HepG2 (cell line): ENCODE data around the gene PHC1. TPM values are rescaled to one million over a fixed set of nuclear protein-coding genes. Genes with fewer than 3 reads are reported as not detected.

Experiments used
- ATAC-seq: fragments of 200-7000 bp; cut with Tn5 transposase; 3 replicates; pipeline ENCODE4 v1.9.1; 2020; ENCODE audit warnings: mild to moderate bottlenecking, moderate library complexity
- BruUV-seq: library from RNA; stranded (reverse); fragments of 400-500 nt; replicated peaks from 2 replicates; lab custom pipeline; 2021; lab: Mats Ljungman, UMichigan
- CTCF ChIA-PET: fragments of 300-600 bp; formaldehyde crosslinking; extraction: SDS; loops from one replicate; lab custom pipeline; 2021; ENCODE audit warnings: low total read pairs, inconsistent platforms, low intra/inter-chr PET ratio; lab: Yijun Ruan, JAX
- POLR2A ChIA-PET: fragments of 350-600 bp; sonication (Branson Sonifier 250); formaldehyde crosslinking; loops from one replicate; lab custom pipeline; 2020; ENCODE audit warnings: antibody characterized with exemption, inconsistent platforms; lab: Yijun Ruan, JAX
- DNase-seq: peaks from one replicate; pipeline ENCODE4 v3.0.0-alpha.2; 2015; ENCODE audit warnings: low spot score
- FAIRE-seq: peaks from 3 replicates; lab custom pipeline; 2011; peaks lifted over from hg19 to GRCh38; lab: Jason Lieb, UNC
- H2AFZ ChIP-seq: one replicate; pipeline ENCODE4 v1.6.1; 2011; ENCODE audit warnings: low read length, inconsistent platforms
- H3K27ac ChIP-seq: fragments of 300-600 bp; 3 replicates; pipeline ENCODE4 v1.8.0; 2011; ENCODE audit warnings: mixed run types, mild to moderate bottlenecking, mixed read lengths, low read length, inconsistent platforms; ENCODE audit not compliant: insufficient read depth; ENCODE audit errors: extremely low read length
- H3K27me3 ChIP-seq, 2 experiments: fragments of 200-600 bp in 1 of 2; 2 replicates in 1 of 2; 3 replicates in 1 of 2; pipeline versions ENCODE4 v1.6.0 to v1.8.0; 2011; ENCODE audit warnings: low read length in 2 of 2, mild to moderate bottlenecking in 2 of 2, moderate library complexity in 2 of 2, inconsistent platforms in 1 of 2; ENCODE audit not compliant: insufficient read depth in 2 of 2, control insufficient read depth in 1 of 2
- H3K36me3 ChIP-seq, 2 experiments: fragments of 200-600 bp in 1 of 2; replicated peaks in 1 of 2; 2 replicates in 1 of 2; 3 replicates in 1 of 2; pipeline versions ENCODE4 v1.5.1 to v1.8.0; 2011; ENCODE audit warnings: low read length in 2 of 2, inconsistent platforms in 1 of 2; ENCODE audit not compliant: insufficient read depth in 2 of 2, control insufficient read depth in 1 of 2
- H3K4me1 ChIP-seq: 2 replicates; pipeline ENCODE4 v1.5.1; 2012; ENCODE audit warnings: low read length, inconsistent platforms; ENCODE audit not compliant: insufficient read depth
- H3K4me2 ChIP-seq: 2 replicates; pipeline ENCODE4 v1.6.0; 2011; ENCODE audit warnings: low read depth, low read length, inconsistent platforms
- H3K4me3 ChIP-seq, 3 experiments: fragments of 200-600 bp in 1 of 3; sonication (generic), shearing (Covaris generic) in 1 of 3; replicated peaks in 1 of 3; 2 replicates each; pipeline ENCODE4 v1.5.1; 2011 to 2016; ENCODE audit warnings: low read length in 3 of 3, inconsistent platforms in 2 of 3, low read depth in 2 of 3, mild to moderate bottlenecking in 2 of 3, control low read depth in 1 of 3, mixed read lengths in 1 of 3; ENCODE audit not compliant: insufficient read depth in 1 of 3
- H3K79me2 ChIP-seq: one replicate; pipeline ENCODE4 v1.6.1; 2011; ENCODE audit warnings: low read length, inconsistent platforms; ENCODE audit not compliant: insufficient read depth
- H3K9ac ChIP-seq: 2 replicates; pipeline ENCODE4 v1.6.0; 2011; ENCODE audit warnings: mild to moderate bottlenecking, low read depth, low read length, inconsistent platforms; ENCODE audit not compliant: insufficient read depth
- H3K9me3 ChIP-seq: 2 replicates; pipeline ENCODE4 v1.5.1; 2012; ENCODE audit warnings: mild to moderate bottlenecking, low read length
- H4K20me1 ChIP-seq: 2 replicates; pipeline ENCODE4 v1.6.0; 2011; ENCODE audit warnings: inconsistent platforms, mild to moderate bottlenecking, low read length, moderate library complexity; ENCODE audit not compliant: insufficient read depth
- FOSL1 ChIP-seq: sonication (generic); formaldehyde crosslinking; IDR thresholded peaks from 2 replicates; pipeline ENCODE4 v1.9.0; 2021; ENCODE audit warnings: missing genetic modification reagents, borderline replicate concordance
- SMAD9 ChIP-seq: sonication (generic); formaldehyde crosslinking; IDR thresholded peaks from 2 replicates; pipeline ENCODE4 v1.5.1; 2020; ENCODE audit warnings: mild to moderate bottlenecking, missing genetic modification reagents
- SP2 ChIP-seq: sonication (generic); formaldehyde crosslinking; IDR thresholded peaks from 2 replicates; pipeline ENCODE4 v1.5.1; 2020; ENCODE audit warnings: mild to moderate bottlenecking, missing genetic modification reagents
- YEATS4 ChIP-seq: sonication (generic); formaldehyde crosslinking; IDR thresholded peaks from 2 replicates; pipeline ENCODE4 v1.4.0; 2020; ENCODE audit warnings: missing genetic modification reagents, borderline replicate concordance
- ZBTB1 ChIP-seq: sonication (generic); formaldehyde crosslinking; IDR thresholded peaks from 2 replicates; pipeline ENCODE4 v1.4.0; 2020; ENCODE audit warnings: missing genetic modification reagents, borderline replicate concordance
- ZBTB7B ChIP-seq: sonication (generic); formaldehyde crosslinking; IDR thresholded peaks from 2 replicates; pipeline ENCODE4 v1.4.0; 2020; ENCODE audit warnings: missing genetic modification reagents
- ZFP36L2 ChIP-seq: sonication (generic); formaldehyde crosslinking; IDR thresholded peaks from 2 replicates; pipeline ENCODE4 v1.4.0; 2020; ENCODE audit warnings: missing genetic modification reagents
- ZNF280D ChIP-seq: sonication (generic); formaldehyde crosslinking; IDR thresholded peaks from 2 replicates; pipeline ENCODE4 v1.5.1; 2020; ENCODE audit warnings: mild to moderate bottlenecking, missing genetic modification reagents
- ZNF468 ChIP-seq: sonication (generic); formaldehyde crosslinking; IDR thresholded peaks from 2 replicates; pipeline ENCODE4 v1.8.0; 2022; ENCODE audit warnings: mild to moderate bottlenecking, moderate library complexity, missing genetic modification reagents
- ZNF501 ChIP-seq: sonication (generic); formaldehyde crosslinking; IDR thresholded peaks from 2 replicates; pipeline ENCODE4 v1.5.1; 2020; ENCODE audit warnings: mild to moderate bottlenecking, moderate library complexity, missing genetic modification reagents
- ZNF549 ChIP-seq: sonication (generic); formaldehyde crosslinking; IDR thresholded peaks from 2 replicates; pipeline ENCODE4 v1.5.0; 2020; ENCODE audit warnings: missing genetic modification reagents
- ZNF761 ChIP-seq: sonication (generic); formaldehyde crosslinking; conservative IDR thresholded peaks from 2 replicates; pipeline ENCODE4 v1.4.0; 2020; ENCODE audit warnings: mild to moderate bottlenecking, missing genetic modification reagents
- ZNF883 ChIP-seq: sonication (generic); formaldehyde crosslinking; IDR thresholded peaks from 2 replicates; pipeline ENCODE4 v1.5.1; 2020; ENCODE audit warnings: mild to moderate bottlenecking, missing genetic modification reagents; ENCODE audit errors: not compliant biosample characterization
- in situ Hi-C: cut with HindIII; loops from 2 replicates; pipeline ENCODE4 v1.10.0; 2017; ENCODE audit warnings: low pct_unique_long_range_greater_than_20kb; ENCODE audit not compliant: extremely low pct_ligation_motif_present
- intact Hi-C: fragments of 100-400 bp; cut with micrococcal nuclease; formaldehyde crosslinking; loops from one replicate; pipeline ENCODE4 v1.10.0; 2022; ENCODE audit not compliant: unreplicated experiment
- polyA plus RNA-seq, 8 experiments: library from polyadenylated mRNA; depleted of rRNA in 3 of 8; stranded (reverse) in 7 of 8; unstranded in 1 of 8; fragments of >200 nt; fragmentation: Illumina TruSeq in 4 of 8; extraction: Trizol in 4 of 8; gene quantifications; 2 replicates each; pipeline versions ENCODE4 v1.2.1 to v1.2.3, GENCODE V29; 2011 to 2016; ENCODE audit warnings: low read depth in 4 of 8, missing spikeins in 1 of 8, mixed read lengths in 1 of 8; ENCODE audit not compliant: insufficient read depth in 1 of 8
- total RNA-seq, 5 experiments: library from RNA; depleted of rRNA; stranded (reverse); fragments of >200 nt; fragmentation: Illumina TruSeq; extraction: Trizol; gene quantifications; 2 replicates each; pipeline ENCODE4 v1.2.3, GENCODE V29; 2016; ENCODE audit warnings: low read depth in 1 of 5
- TF ChIP-seq, protein P1 (sequence below): sonication (generic); formaldehyde crosslinking; IDR thresholded peaks from 2 replicates; pipeline ENCODE4 v1.4.0; 2020; ENCODE audit warnings: mild to moderate bottlenecking, missing genetic modification reagents, borderline replicate concordance

PHC1 gene
- total and polyA plus RNA-seq, 2 of the 13 experiments (the other 11 are each of a cell fraction or from before 2014, with no cell fraction given): 9.4 to 35.0 TPM

DNA sequence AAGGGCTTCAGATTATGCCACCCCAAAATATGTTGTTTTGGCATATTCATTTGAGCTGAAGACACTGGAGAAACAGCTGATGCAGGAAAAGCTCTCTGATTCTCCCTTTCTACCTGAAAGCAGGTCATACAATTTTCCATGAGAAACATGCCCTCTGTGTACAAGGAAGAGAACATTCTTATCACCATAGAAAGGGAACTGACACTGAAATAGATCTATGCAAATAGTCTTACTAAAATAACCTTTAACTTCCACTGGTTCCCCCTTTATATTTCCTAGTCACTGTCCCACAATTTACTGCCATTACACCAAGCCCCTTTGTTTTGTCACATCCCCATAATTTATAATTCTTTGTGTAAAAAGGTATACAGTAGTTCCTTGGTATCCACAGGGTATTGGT is 9.6 kb upstream of the PHC1 start:
- ChIA-PET CTCF (no interaction called here), POLR2A (no interaction called here)
- in situ Hi-C loops: no loop called here

More for the DNA sequence above, 9.6 kb upstream of the PHC1 start:
- H3K4me2 ChIP-seq: no peak overlapping the region
- DNase-seq: no peak
- ATAC-seq: no peak
- peaks cover 2 to 24% of the 10 kb centered on the region in 2 experiments; a peak in 4 of 5 replicates for H3K27me3 ChIP-seq
- FAIRE-seq: no peak
- H3K9me3 ChIP-seq: no peaks in the 10 kb centered on the region
- H3K27ac ChIP-seq: no peak overlapping the region
- no peaks in the 10 kb centered on the region for H4K20me1 ChIP-seq
- H3K79me2 ChIP-seq: no peaks in the 10 kb centered on the region
- no peaks in the 10 kb centered on the region for H3K36me3 ChIP-seq
- no peaks in the 10 kb centered on the region for H3K4me1 ChIP-seq
- no peak overlapping the region for H2AFZ ChIP-seq
- BruUV-seq: no TSS peak
- no peak overlapping the region for H3K9ac ChIP-seq
- H3K4me3 ChIP-seq: no peak overlapping the region
- intact Hi-C loops: no loop called here
- TF ChIP-seq ZNF468 (CRISPR knock-in tag): no peak
- no peak for TF ChIP-seq ZNF549 (CRISPR knock-in tag)
- no peak for TF ChIP-seq SP2
- no peak for TF ChIP-seq ZNF501 (CRISPR knock-in tag)
- TF ChIP-seq, protein P1, sequence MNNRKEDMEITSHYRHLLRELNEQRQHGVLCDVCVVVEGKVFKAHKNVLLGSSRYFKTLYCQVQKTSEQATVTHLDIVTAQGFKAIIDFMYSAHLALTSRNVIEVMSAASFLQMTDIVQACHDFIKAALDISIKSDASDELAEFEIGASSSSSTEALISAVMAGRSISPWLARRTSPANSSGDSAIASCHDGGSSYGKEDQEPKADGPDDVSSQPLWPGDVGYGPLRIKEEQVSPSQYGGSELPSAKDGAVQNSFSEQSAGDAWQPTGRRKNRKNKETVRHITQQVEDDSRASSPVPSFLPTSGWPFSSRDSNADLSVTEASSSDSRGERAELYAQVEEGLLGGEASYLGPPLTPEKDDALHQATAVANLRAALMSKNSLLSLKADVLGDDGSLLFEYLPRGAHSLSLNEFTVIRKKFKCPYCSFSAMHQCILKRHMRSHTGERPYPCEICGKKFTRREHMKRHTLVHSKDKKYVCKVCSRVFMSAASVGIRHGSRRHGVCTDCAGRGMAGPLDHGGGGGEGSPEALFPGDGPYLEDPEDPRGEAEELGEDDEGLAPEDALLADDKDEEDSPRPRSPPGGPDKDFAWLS (CRISPR knock-in tag): no peak
- no peak for TF ChIP-seq ZBTB7B (CRISPR knock-in tag)
- TF ChIP-seq YEATS4: no peak
- no peak for TF ChIP-seq ZNF280D (CRISPR knock-in tag)
- TF ChIP-seq ZNF883 (CRISPR knock-in tag): no peak
- TF ChIP-seq ZFP36L2 (CRISPR knock-in tag): no peak
- no peak for TF ChIP-seq ZBTB1 (CRISPR knock-in tag)
- no peak for TF ChIP-seq FOSL1 (CRISPR knock-in tag)
- TF ChIP-seq SMAD9 (CRISPR knock-in tag): no peak
- TF ChIP-seq ZNF761 (CRISPR knock-in tag): no peak
